Heart left ventricle (tissue), 16 donors: ENCODE data around the gene TRIP4. TPM values are rescaled to one million over a fixed set of nuclear protein-coding genes. Genes with fewer than 3 reads are reported as not detected.
"Not testable (repeated sequence)": the region's sequence is repeated elsewhere in the genome, so short reads cannot be mapped to it uniquely, and the experiment has no call there.

Source experiments
- ATAC-seq, 4 donors: fragments of 200-7000 bp; cut with Tn5 transposase; one replicate each; pipeline ENCODE4 v1.9.1; 2020 to 2022; ENCODE audit warnings: moderate library complexity in 4 of 4, mild to moderate bottlenecking in 3 of 4, moderate number of reproducible peaks in 1 of 4
- DNase-seq, 5 donors: peaks; one replicate each; pipeline ENCODE4 v3.0.0-alpha.2; 2020
- H3K27ac ChIP-seq, 12 donors: fragments of 200-600 bp; sonication (generic) in 4 of 12; one replicate each; pipeline versions ENCODE4 v1.5.0 to v1.8.0; 2016 to 2022; ENCODE audit warnings: mild to moderate bottlenecking in 2 of 12
- H3K27me3 ChIP-seq, 9 donors: fragments of 200-600 bp; sonication (generic) in 2 of 9; one replicate each; pipeline versions ENCODE4 v1.5.1 to v1.8.0; 2016 to 2022; ENCODE audit warnings: mild to moderate bottlenecking in 3 of 9
- H3K36me3 ChIP-seq, 9 donors: fragments of 200-600 bp; sonication (generic) in 2 of 9; one replicate each; pipeline versions ENCODE4 v1.5.0 to v1.8.0; 2018 to 2022; ENCODE audit warnings: mild to moderate bottlenecking in 2 of 9
- H3K4me1 ChIP-seq, 12 donors: fragments of 200-600 bp; sonication (generic) in 4 of 12; one replicate each; pipeline versions ENCODE4 v1.5.0 to v1.8.0; 2016 to 2022; ENCODE audit warnings: mild to moderate bottlenecking in 3 of 12
- H3K4me3 ChIP-seq, 12 donors: fragments of 200-600 bp; sonication (generic) in 4 of 12; one replicate each; pipeline versions ENCODE4 v1.5.0 to v1.8.0; 2017 to 2022; ENCODE audit warnings: mild to moderate bottlenecking in 9 of 12, moderate library complexity in 4 of 12
- H3K9me3 ChIP-seq, 12 donors: fragments of 200-600 bp; sonication (generic) in 4 of 12; one replicate each; pipeline versions ENCODE4 v1.5.0 to v1.8.0; 2016 to 2022; ENCODE audit warnings: mild to moderate bottlenecking in 1 of 12
- POLR2A ChIP-seq, 2 donors: fragments of 450-650 bp; IDR thresholded peaks; one replicate each; pipeline ENCODE4 v1.6.1; 2017; ENCODE audit warnings: antibody characterized with exemption in 2 of 2, mild to moderate bottlenecking in 2 of 2, moderate library complexity in 2 of 2
- whole genome bisulfite sequencing, 4 donors: extraction: QIAGEN DNeasy Blood & Tissue Kit in 2 of 4; methylation state at CpG; one replicate each; pipeline versions ENCODE4 v1.1.5 to v1.1.7; 2013 to 2018; 5-methylcytosine and 5-hydroxymethylcytosine counted together
- intact Hi-C, 10 donors: fragments of 100-400 bp; cut with DNase I; formaldehyde crosslinking; loops; one replicate each; pipeline versions ENCODE4 v1.11.1 to v1.14.2; 2022
- polyA plus RNA-seq, 2 donors: library from polyadenylated mRNA; stranded (reverse); fragments of 200-250 nt; gene quantifications; one replicate each; pipeline ENCODE4 v1.2.3, GENCODE V29; 2013
- total RNA-seq, 9 donors: library from RNA; depleted of rRNA in 2 of 9; stranded (reverse); fragments of >200 nt in 2 of 9; fragmentation: NEBNext Ultra II Directional in 3 of 9; extraction: Animal tissue kit (Norgen Biotek cat#: 25700) in 3 of 9; gene quantifications; one replicate each; pipeline versions ENCODE4 v1.1.0 to v1.2.4, GENCODE V29; 2016 to 2023
- TF ChIP-seq, protein P1 (sequence below), 12 donors: fragments of 200-600 bp; sonication (generic) in 4 of 12; IDR thresholded peaks; one replicate each; pipeline versions ENCODE4 v1.5.0 to v1.8.0; 2018 to 2022; ENCODE audit warnings: antibody characterized with exemption in 12 of 12, mild to moderate bottlenecking in 5 of 12
- donor health status: ischemic (EF 13 %, LVEDD 7.1; RV severe dilation, severe dysfunction).
- donor health status: healthy with polysubstance abuse.
- donor health status: DM: no; HTN: yes; CAD: no.
- donor health status: DM: no; HTN: no; CAD: no.
- donor health status: ischemic (EF 25% LVEDD 6.9; RV normal size, moderate dysfunction).
- donor health status: ischemic (EF 25% LVEDD 5.7; RV mildly dilated, moderate dysfunction).
- donor health status: healthy.
- donor health status: DM: yes; HTN: yes; CAD: no.
- donor health status: ischemic (EF 35%, LVEDD 5.7; RV mildly dilated, moderate dysfunction).
- donor health status: nonischemic (EF 11% LVEDD 7.7; RV severe dilation, severe dysfunction).
- donor health status: DM: yes; HTN: yes; CAD: no.
- donor health status: PGD.
- donor health status: ischemic (EF 29% LVEDD 5.4; RV normal size, mild dysfunction).
- donor health status: nonischemic (EF 23%, LVEDD 6.1; RV moderate dilation, normal function).

Gene TRIP4
- total and polyA plus RNA-seq, 11 donors, result 5.9 to 22.7 (median 15.1) TPM

DNA sequence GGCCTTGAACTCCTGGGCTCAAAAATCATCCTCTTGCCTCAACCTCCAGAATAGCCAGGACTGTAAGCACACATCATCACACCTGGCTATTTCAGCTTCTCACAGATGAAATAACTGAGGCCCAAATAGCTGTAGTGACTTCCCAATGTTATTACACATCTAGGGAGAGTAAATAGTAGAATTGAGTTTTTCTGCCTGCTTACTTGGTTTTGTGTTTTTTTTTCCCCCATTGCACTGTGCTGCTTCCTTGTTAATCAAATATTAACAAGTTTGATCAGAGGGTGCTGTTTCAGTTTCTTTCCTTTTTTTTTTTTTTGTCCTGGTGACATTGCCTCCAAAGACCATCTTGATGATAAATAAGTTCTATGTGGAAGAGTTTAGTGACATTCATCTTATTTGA lies 96.1 kb downstream of the TRIP4 start:
- no peak for ATAC-seq
- Histone ChIP-seq H3K27ac (no peak overlapping the region), H3K36me3 (peaks cover 0 to 7% (median 0%) of the 10 kb centered on the region in 9 donors)

DNA sequence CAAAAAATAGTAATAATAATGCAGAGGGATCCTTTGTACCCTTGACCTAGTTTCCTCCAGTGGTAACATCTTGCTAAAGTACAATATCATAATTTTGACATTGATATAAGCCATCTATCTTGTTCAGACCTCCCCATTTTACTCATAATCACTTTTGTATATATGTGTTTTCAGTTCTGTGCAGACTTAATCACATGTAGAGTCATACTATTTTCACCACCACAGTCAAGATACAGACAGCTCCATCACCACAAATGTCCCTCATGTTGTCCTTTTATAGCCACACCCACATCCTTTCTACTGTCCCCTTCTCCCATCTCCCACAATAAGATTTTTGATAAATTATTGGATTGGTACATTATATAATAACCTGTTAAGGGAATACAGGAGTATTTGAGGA lies 98.2 kb downstream of the TRIP4 start:
- H3K4me3 ChIP-seq, result no peak overlapping the region

More for the DNA sequence above, 96.1 kb downstream of the TRIP4 start:
- no peaks in the 10 kb centered on the region for H3K27me3 ChIP-seq
- no peaks in the 10 kb centered on the region for H3K9me3 ChIP-seq
- H3K4me3 ChIP-seq, result no peak overlapping the region
- no peak for DNase-seq
- no peak for TF ChIP-seq POLR2A (IDR thresholded peaks at IDR 0.05)
- TF ChIP-seq, protein P1, sequence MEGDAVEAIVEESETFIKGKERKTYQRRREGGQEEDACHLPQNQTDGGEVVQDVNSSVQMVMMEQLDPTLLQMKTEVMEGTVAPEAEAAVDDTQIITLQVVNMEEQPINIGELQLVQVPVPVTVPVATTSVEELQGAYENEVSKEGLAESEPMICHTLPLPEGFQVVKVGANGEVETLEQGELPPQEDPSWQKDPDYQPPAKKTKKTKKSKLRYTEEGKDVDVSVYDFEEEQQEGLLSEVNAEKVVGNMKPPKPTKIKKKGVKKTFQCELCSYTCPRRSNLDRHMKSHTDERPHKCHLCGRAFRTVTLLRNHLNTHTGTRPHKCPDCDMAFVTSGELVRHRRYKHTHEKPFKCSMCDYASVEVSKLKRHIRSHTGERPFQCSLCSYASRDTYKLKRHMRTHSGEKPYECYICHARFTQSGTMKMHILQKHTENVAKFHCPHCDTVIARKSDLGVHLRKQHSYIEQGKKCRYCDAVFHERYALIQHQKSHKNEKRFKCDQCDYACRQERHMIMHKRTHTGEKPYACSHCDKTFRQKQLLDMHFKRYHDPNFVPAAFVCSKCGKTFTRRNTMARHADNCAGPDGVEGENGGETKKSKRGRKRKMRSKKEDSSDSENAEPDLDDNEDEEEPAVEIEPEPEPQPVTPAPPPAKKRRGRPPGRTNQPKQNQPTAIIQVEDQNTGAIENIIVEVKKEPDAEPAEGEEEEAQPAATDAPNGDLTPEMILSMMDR (IDR thresholded peaks at IDR 0.05), result no peak
- H3K4me1 ChIP-seq, result peaks cover 0 to 11% (median 0%) of the 10 kb centered on the region in 12 donors
- intact Hi-C loops, result no loop called here

DNA sequence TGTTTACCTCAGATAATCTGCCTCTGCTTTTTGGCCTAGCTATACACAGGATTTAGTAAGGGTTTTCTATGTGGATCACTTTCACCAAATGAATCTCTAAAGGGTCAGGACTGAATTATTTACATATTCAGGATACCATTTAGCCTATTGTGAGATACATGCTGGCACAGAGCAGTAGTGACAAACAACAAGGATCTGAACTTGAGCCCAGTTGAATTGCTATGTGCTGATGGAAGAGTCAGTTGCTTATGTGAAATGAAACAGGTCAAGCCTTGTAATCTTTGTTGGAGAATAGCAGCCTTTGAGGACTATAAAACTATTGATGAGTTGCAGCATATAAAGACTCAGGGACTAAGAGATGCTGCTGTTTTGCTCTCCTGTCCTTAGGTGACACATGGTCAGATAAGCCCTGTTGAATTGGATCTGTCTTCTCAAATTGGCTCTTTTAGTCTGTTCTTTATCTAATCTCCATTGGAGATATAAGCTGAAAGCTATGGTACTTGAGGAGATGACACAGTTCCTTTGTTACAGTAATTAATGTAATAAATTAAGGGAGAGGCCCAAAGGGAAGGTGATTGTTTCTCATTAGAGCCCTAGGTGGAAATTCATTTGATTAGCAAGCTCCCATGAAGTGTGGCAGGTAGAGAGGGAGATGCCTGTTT lies 103.1 kb downstream of the TRIP4 start:
- no peak overlapping the region for H3K27ac ChIP-seq
- H3K27me3 ChIP-seq, result no peaks in the 10 kb centered on the region
- peaks cover 0 to 8% (median 3%) of the 10 kb centered on the region in 9 donors for H3K36me3 ChIP-seq
- intact Hi-C loops, result no loop called here
- H3K4me1 ChIP-seq, result peaks cover 0 to 7% (median 0%) of the 10 kb centered on the region in 12 donors
- no peak for DNase-seq
- H3K4me3 ChIP-seq, result no peak overlapping the region
- no peaks in the 10 kb centered on the region for H3K9me3 ChIP-seq
- TF ChIP-seq, protein P1 (IDR thresholded peaks at IDR 0.05), result no peak
- no peak for TF ChIP-seq POLR2A (IDR thresholded peaks at IDR 0.05)
- peak in 1 of 4 donors; percentile 18 for ATAC-seq

More for the DNA sequence above, 98.2 kb downstream of the TRIP4 start:
- intact Hi-C loops, result no loop called here
- Histone ChIP-seq H3K27ac (no peak overlapping the region), H3K27me3 (no peaks in the 10 kb centered on the region), H3K36me3 (peaks cover 0 to 9% (median under 1%) of the 10 kb centered on the region in 9 donors), H3K4me1 (peaks cover 0 to 5% (median 0%) of the 10 kb centered on the region in 12 donors), H3K9me3 (no peaks in the 10 kb centered on the region)
- DNase-seq, result no peak
- no peak for ATAC-seq
- no peak for TF ChIP-seq POLR2A (IDR thresholded peaks at IDR 0.05)
- TF ChIP-seq, protein P1 (IDR thresholded peaks at IDR 0.05), result no peak

DNA sequence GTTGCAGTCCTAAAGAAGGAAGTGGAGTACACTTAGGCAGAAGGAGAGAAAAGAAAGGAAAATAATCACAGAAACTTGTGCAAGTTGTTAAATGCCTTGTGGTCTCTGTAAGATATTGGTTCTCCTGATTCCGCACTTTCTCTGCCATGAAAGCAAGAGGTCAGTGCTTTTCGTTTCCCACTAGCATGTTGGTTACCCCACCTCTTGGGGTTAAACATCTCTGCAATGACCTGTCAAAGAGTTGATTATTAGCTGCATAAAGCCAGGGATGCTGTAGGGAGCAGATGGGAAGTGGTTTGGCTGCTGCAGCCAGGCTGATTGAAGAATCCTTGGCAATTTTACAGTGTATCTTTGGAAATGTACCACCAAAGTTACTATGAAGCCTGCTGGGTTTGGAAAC lies 106.0 kb downstream of the TRIP4 start:
- no peak for TF ChIP-seq POLR2A (IDR thresholded peaks at IDR 0.05)
- TF ChIP-seq, protein P1 (IDR thresholded peaks at IDR 0.05), result no peak
- intact Hi-C loops, result no loop called here
- WGBS, 4 donors, result 84 to 91% (median 86%) methylated on average over 2 of the region's 2 CpGs

DNA sequence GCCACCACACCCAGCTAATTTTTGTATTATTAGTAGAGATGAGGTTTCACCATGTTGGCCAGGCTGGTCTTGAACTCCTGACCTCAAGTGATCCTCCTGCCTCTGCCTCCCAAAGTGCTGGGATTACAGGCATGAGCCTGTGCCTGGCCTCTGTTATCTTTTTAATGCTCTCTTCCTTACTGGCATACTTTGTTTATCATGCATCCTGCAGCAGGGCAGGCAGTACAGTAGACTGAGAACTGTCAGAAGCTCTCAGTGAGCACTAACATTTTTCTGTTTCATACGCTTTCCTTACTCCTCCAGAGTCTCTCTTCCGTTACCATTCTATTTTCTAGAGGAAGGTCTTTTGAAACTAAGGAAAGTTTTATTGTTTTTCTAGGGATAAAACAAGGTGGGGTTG lies 108.3 kb downstream of the TRIP4 start:
- DNase-seq, H3K4me3 ChIP-seq, H3K27ac ChIP-seq, H3K27me3 ChIP-seq, ATAC-seq, H3K9me3 ChIP-seq, intact Hi-C loops: not testable (repeated sequence)
- H3K4me1 ChIP-seq, result peaks cover 0 to 11% (median 3%) of the 10 kb centered on the region in 12 donors
- WGBS, 4 donors, result 92 to 98% (median 95%) methylated on average over 2 of the region's 2 CpGs
- peaks cover 0 to 29% (median 11%) of the 10 kb centered on the region in 9 donors for H3K36me3 ChIP-seq

More for the DNA sequence above, 106.0 kb downstream of the TRIP4 start:
- ATAC-seq (no peak), DNase-seq (no peak)
- H3K4me3 ChIP-seq, result no peak overlapping the region
- peaks cover 0 to 7% (median 0%) of the 10 kb centered on the region in 12 donors for H3K4me1 ChIP-seq
- H3K27ac ChIP-seq, result no peak overlapping the region
- no peaks in the 10 kb centered on the region for H3K27me3 ChIP-seq
- H3K36me3 ChIP-seq, result peaks cover 0 to 11% (median 0%) of the 10 kb centered on the region in 9 donors
- H3K9me3 ChIP-seq, result no peaks in the 10 kb centered on the region
